GM19043 (cell line): Measurements from ENCODE around the gene DPCD.

ENCODE experiments used
- ATAC-seq: cut with Tn5 transposase; IDR thresholded peaks from one replicate; pipeline ENCODE4 v1.9.1; 2021; ENCODE audit warnings: low read depth; ENCODE audit not compliant: unreplicated experiment

Gene DPCD

GRCh38 chr10:101587725-101588653 is at the start of gene DPCD, which contains the start of gene POLL:
Gene DPCD (plus strand): TSS chr10:101588321. CDS start chr10:101588337, 16 bp downstream.
Gene POLL (minus strand): TSS chr10:101588257. CDS start chr10:101587360, 897 bp downstream.
- peak; percentile 98 for ATAC-seq

GRCh38 chr10:101538446-101538845 is 49.7 kb upstream of the DPCD start:
- ATAC-seq, result no peak

- no peak for ATAC-seq
These were observed 42.2 kb upstream of the DPCD start for GRCh38 chr10:101545898-101546297.

- ATAC-seq, result no peak
These were observed 37.2 kb upstream of the DPCD start for GRCh38 chr10:101550965-101551364.

- ATAC-seq, result no peak
These were observed 35.7 kb upstream of the DPCD start for GRCh38 chr10:101552442-101552841.

- no peak for ATAC-seq
These were observed 30.6 kb upstream of the DPCD start for GRCh38 chr10:101557541-101557940.

- no peak for ATAC-seq
These were observed 29.9 kb upstream of the DPCD start for GRCh38 chr10:101558204-101558603.

- no peak for ATAC-seq
These were observed 29.2 kb upstream of the DPCD start for GRCh38 chr10:101558671-101559595.

GRCh38 chr10:101559596-101560297 is 28.4 kb upstream of the DPCD start:
- no peak for ATAC-seq

GRCh38 chr10:101560298-101561067 is 27.6 kb upstream of the DPCD start:
- no peak for ATAC-seq

GRCh38 chr10:101561068-101561915 is 26.8 kb upstream of the DPCD start:
- ATAC-seq, result no peak

GRCh38 chr10:101562231-101562630 is 25.9 kb upstream of the DPCD start:
- ATAC-seq, result no peak

GRCh38 chr10:101563007-101563406 is 25.1 kb upstream of the DPCD start:
- ATAC-seq, result no peak

- ATAC-seq, result no peak
These were observed 24.6 kb upstream of the DPCD start for GRCh38 chr10:101563497-101564040.

GRCh38 chr10:101564490-101564991 is 23.6 kb upstream of the DPCD start:
- ATAC-seq, result no peak

- no peak for ATAC-seq
These were observed 22.7 kb upstream of the DPCD start for GRCh38 chr10:101565370-101565900.

GRCh38 chr10:101565936-101566332 is 22.2 kb upstream of the DPCD start:
- ATAC-seq, result no peak
